SK-MEL-5 (cell line): ENCODE data around the gene TTC28. TPM values are rescaled to one million over a fixed set of nuclear protein-coding genes. Genes with fewer than 3 reads are reported as not detected.
A peak's percentile ranks its signal among the peaks of the same experiment; 100 is the strongest.
"Not testable (repeated sequence)": the region's sequence is repeated elsewhere in the genome, so short reads cannot be mapped to it uniquely, and the experiment has no call there.

ENCODE experiments used
- DNase-seq: peaks from one replicate; pipeline ENCODE4 v3.0.0-alpha.2; 2016; ENCODE audit warnings: low read depth, low spot score
- in situ Hi-C: cut with HindIII; loops from 2 replicates; pipeline ENCODE4 v1.10.0; 2016; ENCODE audit warnings: low sequenced_read_pairs, high pct_unique_total_duplicates, low pct_unique_long_range_greater_than_20kb
- total RNA-seq: library from RNA; depleted of rRNA; stranded (reverse); fragments of >200 nt; shearing (Covaris generic); gene quantifications from 2 replicates; pipeline ENCODE4 v1.2.3, GENCODE V29; 2014

The TTC28 gene
- total RNA-seq, 1 experiment from 2014 or later: 5.8 TPM

- in situ Hi-C loops: no loop called here
- no peak for DNase-seq
These were observed 298.0 kb downstream of the TTC28 start for GRCh38 chr22:28381429-28382167.

- in situ Hi-C loops: no loop called here
- no peak for DNase-seq
These were observed 299.7 kb downstream of the TTC28 start for GRCh38 chr22:28379951-28380350.

- no peak for DNase-seq
- in situ Hi-C loops: no loop called here
These were observed 300.4 kb downstream of the TTC28 start for GRCh38 chr22:28379075-28379779.

GRCh38 chr22:28375761-28376534, 303.7 kb downstream of the TTC28 start:
- DNase-seq: no peak
- in situ Hi-C loops: no loop called here

GRCh38 chr22:28373831-28374230, 305.8 kb downstream of the TTC28 start:
- in situ Hi-C loops: no loop called here
- DNase-seq: no peak

GRCh38 chr22:28369854-28370253, 309.8 kb downstream of the TTC28 start:
- in situ Hi-C loops: no loop called here
- no peak for DNase-seq

- DNase-seq: no peak
- in situ Hi-C loops: no loop called here
These were observed 312.8 kb downstream of the TTC28 start for GRCh38 chr22:28366856-28367255.

- in situ Hi-C loops: no loop called here
- DNase-seq: no peak
These were observed 314.3 kb downstream of the TTC28 start for GRCh38 chr22:28365371-28365770.

- in situ Hi-C loops, DNase-seq: not testable (repeated sequence)
These were observed 315.5 kb downstream of the TTC28 start for GRCh38 chr22:28364105-28364504.

- in situ Hi-C loops: no loop called here
- no peak for DNase-seq
These were observed 318.7 kb downstream of the TTC28 start for GRCh38 chr22:28360939-28361338.

- in situ Hi-C loops: no loop called here
- DNase-seq: no peak
These were observed 321.3 kb downstream of the TTC28 start for GRCh38 chr22:28358312-28358711.

GRCh38 chr22:28357193-28357592, 322.4 kb downstream of the TTC28 start:
- no peak for DNase-seq
- in situ Hi-C loops: no loop called here

GRCh38 chr22:28351476-28351875, 328.2 kb downstream of the TTC28 start:
- in situ Hi-C loops: no loop called here
- DNase-seq: no peak

GRCh38 chr22:28348613-28349609, 330.7 kb downstream of the TTC28 start:
- peak; percentile 37 for DNase-seq
- in situ Hi-C loops: no loop called here

- DNase-seq: no peak
- in situ Hi-C loops: no loop called here
These were observed 333.3 kb downstream of the TTC28 start for GRCh38 chr22:28346308-28346707.

GRCh38 chr22:28344918-28345703, 334.5 kb downstream of the TTC28 start:
- in situ Hi-C loops: no loop called here
- DNase-seq: no peak

GRCh38 chr22:28341001-28341400, 338.6 kb downstream of the TTC28 start:
- in situ Hi-C loops: no loop called here
- peak; percentile 36 for DNase-seq
